GM12878 (cell line): ENCODE results near the gene SMKR1. TPM values are rescaled to one million over a fixed set of nuclear protein-coding genes. Genes with fewer than 3 reads are reported as not detected.

ENCODE experiments used
- ATAC-seq: fragments of 200-7000 bp; cut with Tn5 transposase; 3 replicates; pipeline ENCODE4 v1.9.1; 2020; ENCODE audit warnings: mild to moderate bottlenecking, moderate library complexity
- BruUV-seq: library from RNA; stranded (reverse); fragments of 400-500 nt; replicated peaks from 2 replicates; lab custom pipeline; 2021; lab: Mats Ljungman, UMichigan
- CTCF ChIA-PET: fragments of 300-600 bp; sonication (Branson Sonifier 250); formaldehyde crosslinking; extraction: SDS; loops from one replicate; lab custom pipeline; 2021; ENCODE audit warnings: inconsistent platforms; lab: Yijun Ruan, JAX
- POLR2A ChIA-PET: fragments of 350-600 bp; formaldehyde crosslinking; extraction: SDS; loops from one replicate; lab custom pipeline; 2021; ENCODE audit warnings: inconsistent platforms; lab: Charles Lee
- RAD21 ChIA-PET: fragments of 300-600 bp; sonication (Branson Sonifier 250); formaldehyde crosslinking; loops from one replicate; lab custom pipeline; 2023; ENCODE audit warnings: antibody characterized with exemption; ENCODE audit not compliant: unreplicated experiment; lab: Charles Lee
- SMC1A ChIA-PET: fragments of 300-600 bp; sonication (Branson Sonifier 250); formaldehyde crosslinking; loops from one replicate; lab custom pipeline; 2023; ENCODE audit not compliant: unreplicated experiment, uncharacterized antibody; lab: Charles Lee
- DNase-seq: peaks from one replicate; pipeline ENCODE4 v3.0.0-alpha.2; 2011; ENCODE audit warnings: low read depth, low spot score
- FAIRE-seq: peaks from 3 replicates; lab custom pipeline; 2011; peaks lifted over from hg19 to GRCh38; lab: Jason Lieb, UNC
- H2AFZ ChIP-seq: 2 replicates; pipeline ENCODE4 v1.6.0; 2011; ENCODE audit warnings: low read depth, low read length, control low read depth; ENCODE audit not compliant: control insufficient read depth
- H3K27ac ChIP-seq: 2 replicates; pipeline ENCODE4 v1.5.1; 2011; ENCODE audit warnings: control low read depth; ENCODE audit not compliant: control insufficient read depth, insufficient read depth
- H3K27me3 ChIP-seq, 2 experiments: replicated peaks in 1 of 2; 2 replicates each; pipeline versions ENCODE4 v1.6.0 to v1.6.1; 2011; ENCODE audit warnings: low read length in 1 of 2; ENCODE audit not compliant: control insufficient read depth in 2 of 2, insufficient read depth in 2 of 2
- H3K36me3 ChIP-seq, 2 experiments: 2 replicates each; pipeline ENCODE4 v1.5.1; 2011; ENCODE audit warnings: low read length in 1 of 2; ENCODE audit not compliant: control insufficient read depth in 2 of 2, insufficient read depth in 2 of 2
- H3K4me1 ChIP-seq: 2 replicates; pipeline ENCODE4 v1.6.1; 2011; ENCODE audit warnings: mild to moderate bottlenecking, low read length, moderate library complexity, mixed read lengths; ENCODE audit not compliant: control insufficient read depth, insufficient read depth
- H3K4me2 ChIP-seq: 2 replicates; pipeline ENCODE4 v1.6.0; 2011; ENCODE audit warnings: control low read depth; ENCODE audit not compliant: control insufficient read depth, insufficient read depth
- H3K4me3 ChIP-seq: fragments of 200-600 bp; sonication (generic); 2 replicates; pipeline ENCODE4 v1.5.1; 2016
- H3K79me2 ChIP-seq: 2 replicates; pipeline ENCODE4 v1.6.0; 2011; ENCODE audit warnings: low read length; ENCODE audit not compliant: control insufficient read depth, insufficient read depth
- H3K9ac ChIP-seq: 2 replicates; pipeline ENCODE4 v1.8.0; 2011; ENCODE audit warnings: low read length, control low read depth, mixed read lengths; ENCODE audit not compliant: control insufficient read depth, insufficient read depth
- H3K9me3 ChIP-seq: replicated peaks from 3 replicates; pipeline ENCODE4 v1.5.1; 2011; ENCODE audit warnings: mild to moderate bottlenecking, low read length; ENCODE audit not compliant: control insufficient read depth, insufficient read depth
- H4K20me1 ChIP-seq: 2 replicates; pipeline ENCODE4 v1.6.0; 2011; ENCODE audit not compliant: control insufficient read depth, insufficient read depth
- ATF7 ChIP-seq: fragments of 450-650 bp; IDR thresholded peaks from 2 replicates; pipeline ENCODE4 v1.6.1; 2016; ENCODE audit warnings: low read depth, mild to moderate bottlenecking
- E2F8 ChIP-seq: fragments of 450-650 bp; IDR thresholded peaks from 2 replicates; pipeline ENCODE4 v1.6.1; 2018; ENCODE audit warnings: mild to moderate bottlenecking, low read depth, moderate library complexity; ENCODE audit not compliant: partially characterized antibody
- ESRRA ChIP-seq: IDR thresholded peaks from 2 replicates; pipeline ENCODE4 v1.6.1; 2012; ENCODE audit warnings: mild to moderate bottlenecking, low read length, improper control_type of control experiment
- MTA2 ChIP-seq: fragments of 450-650 bp; IDR thresholded peaks from 2 replicates; pipeline ENCODE4 v1.6.1; 2016; ENCODE audit warnings: low read depth, mild to moderate bottlenecking, moderate library complexity
- NKRF ChIP-seq: fragments of 450-650 bp; conservative IDR thresholded peaks from 2 replicates; pipeline ENCODE4 v1.6.1; 2017; ENCODE audit warnings: mild to moderate bottlenecking, moderate library complexity
- NR2C1 ChIP-seq: fragments of 450-650 bp; IDR thresholded peaks from 2 replicates; pipeline ENCODE4 v1.6.1; 2017; ENCODE audit warnings: antibody characterized with exemption, mild to moderate bottlenecking, moderate library complexity
- NR2C2 ChIP-seq: IDR thresholded peaks from 2 replicates; pipeline ENCODE4 v1.6.1; 2011; ENCODE audit warnings: borderline replicate concordance, low read depth; ENCODE audit not compliant: control insufficient read depth, insufficient read length
- POLR2A ChIP-seq: IDR thresholded peaks from 2 replicates; pipeline ENCODE4 v1.6.1; 2011; ENCODE audit warnings: low read depth, mild to moderate bottlenecking, low read length
- ZBED1 ChIP-seq: IDR thresholded peaks from 2 replicates; pipeline ENCODE4 v1.6.1; 2016; ENCODE audit warnings: borderline replicate concordance
- ZNF274 ChIP-seq: IDR thresholded peaks from one replicate; pipeline ENCODE4 v1.8.0; 2011; ENCODE audit not compliant: insufficient read length, insufficient read depth
- WGBS: methylation state at CpG from one replicate; pipeline ENCODE4 v1.1.6; 2016; ENCODE audit warnings: low lambda C conversion rate; ENCODE audit not compliant: insufficient replicate concordance, insufficient coverage; ENCODE audit errors: missing lambda C conversion rate; 5-methylcytosine and 5-hydroxymethylcytosine counted together
- in situ Hi-C: fragments of 300-500 bp; cut with MboI; formaldehyde crosslinking; loops from 9 replicates; pipeline ENCODE4 v1.14.3; 2018; ENCODE audit warnings: mixed read lengths
- intact Hi-C: fragments of 100-400 bp; cut with micrococcal nuclease; formaldehyde crosslinking; loops from one replicate; pipeline ENCODE4 v1.14.2; 2022; ENCODE audit not compliant: unreplicated experiment
- polyA plus RNA-seq, 11 experiments: library from polyadenylated mRNA; depleted of rRNA in 4 of 11; unstranded in 6 of 11; stranded (reverse) in 5 of 11; fragments of >200 nt; fragmentation: Nextera tagmentation in 4 of 11; fragmentation: Illumina TruSeq in 1 of 11; extraction: Ambion mirVana in 4 of 11; extraction: Trizol in 1 of 11; gene quantifications; 1 replicate in 1 of 11; 2 replicates in 10 of 11; pipeline versions ENCODE4 v1.2.1 to v1.2.3, GENCODE V29; 2011 to 2016; ENCODE audit warnings: inconsistent platforms in 2 of 11, missing spikeins in 2 of 11, low read depth in 1 of 11
- total RNA-seq, 4 experiments: library from RNA; depleted of rRNA in 3 of 4; stranded (reverse); fragments of >200 nt in 3 of 4; fragmentation: Illumina TruSeq in 1 of 4; extraction: Trizol in 1 of 4; gene quantifications; 2 replicates each; pipeline versions ENCODE4 v1.2.1 to v1.2.3, GENCODE V29; 2013 to 2021

SMKR1 gene
- total and polyA plus RNA-seq, 10 of the 15 experiments (the other 5 are each of a cell fraction or from before 2014, with no cell fraction given) = 0.37 to 2.6 (median 0.83) TPM

- ATAC-seq = no peak
- SMC1A ChIA-PET = no interaction called here
These were observed 9.9 kb upstream of the SMKR1 start for GRCh38 chr7:129492391-129492790.

More at GRCh38 chr7:129492391-129492790, 9.9 kb upstream of the SMKR1 start:
- POLR2A ChIA-PET = no interaction called here
- no peak overlapping the region for H3K27ac ChIP-seq
- no peaks in the 10 kb centered on the region for H4K20me1 ChIP-seq
- H3K79me2 ChIP-seq = no peaks in the 10 kb centered on the region
- intact Hi-C loops (loop anchor here (5.0 kb wide), 1 partner anchor 115 kb away; no protein-coding TSS in a partner anchor), in situ Hi-C loops (no loop called here)
- H3K9ac ChIP-seq = no peak overlapping the region
- BruUV-seq = no TSS peak
- H3K9me3 ChIP-seq = no peaks in the 10 kb centered on the region
- WGBS = 96% methylated on average over 2 of the region's 2 CpGs
- H3K4me3 ChIP-seq = no peak overlapping the region
- no peaks in the 10 kb centered on the region for H3K36me3 ChIP-seq
- CTCF ChIA-PET = no interaction called here
- H3K4me2 ChIP-seq = no peak overlapping the region
- RAD21 ChIA-PET = no interaction called here
- no peaks in the 10 kb centered on the region for H3K27me3 ChIP-seq
- DNase-seq (no peak), FAIRE-seq (no peak)
- TF ChIP-seq ATF7 (no peak), NKRF (no peak), ZBED1 (no peak), E2F8 (no peak), ESRRA (no peak), ZNF274 (no peak), MTA2 (no peak), NR2C1 (no peak), POLR2A (no peak), NR2C2 (no peak)
- H3K4me1 ChIP-seq = peaks cover 4% of the 10 kb centered on the region; the same call in 1 of the 2 replicates
- no peak overlapping the region for H2AFZ ChIP-seq
